Adrenal gland (tissue), 5 donors: ENCODE measurements around the gene CHMP5.

ENCODE experiments used
- CTCF ChIP-seq, 6 experiments: fragments of 450-650 bp in 4 of 6; fragments of 200-600 bp in 2 of 6; sonication (generic) in 1 of 6; IDR thresholded peaks; 1 replicate in 5 of 6; 2 replicates in 1 of 6; pipeline versions ENCODE4 v1.5.1 to v1.8.0; 2016 to 2021; ENCODE audit warnings: antibody characterized with exemption in 6 of 6, mild to moderate bottlenecking in 2 of 6, moderate library complexity in 1 of 6
- POLR2A ChIP-seq, 2 donors: fragments of 450-650 bp; IDR thresholded peaks; one replicate each; pipeline ENCODE4 v1.6.1; 2017; ENCODE audit warnings: antibody characterized with exemption in 2 of 2, mild to moderate bottlenecking in 2 of 2, moderate library complexity in 1 of 2
- donor health status: DM: no; HTN: no; CAD: no.

- TF ChIP-seq CTCF (IDR thresholded peaks at IDR 0.05) (no peak), POLR2A (IDR thresholded peaks at IDR 0.05) (no peak)
Observed at GRCh38 chr9:33227008-33227398, 37.8 kb upstream of the CHMP5 start.
